Embryonic facial prominence (tissue), 1 donor: ENCODE data around the gene WDR77.

Experiments
- DNase-seq: peaks from one replicate; pipeline ENCODE4 v3.0.0-alpha.2; 2016; ENCODE audit errors: extremely low spot score

The WDR77 gene

GRCh38 chr1:111439461-111440351, 9.3 kb downstream of the WDR77 start:
- no peak for DNase-seq

GRCh38 chr1:111436726-111437125, 12.3 kb downstream of the WDR77 start:
- no peak for DNase-seq

GRCh38 chr1:111424281-111424680, 24.8 kb downstream of the WDR77 start:
- no peak for DNase-seq

- DNase-seq: no peak
These were observed 26.3 kb downstream of the WDR77 start for GRCh38 chr1:111422546-111423391.

GRCh38 chr1:111420377-111420776, 28.7 kb downstream of the WDR77 start:
- DNase-seq: no peak

- no peak for DNase-seq
These were observed 30.0 kb downstream of the WDR77 start for GRCh38 chr1:111419037-111419436.

- DNase-seq: no peak
These were observed 31.3 kb downstream of the WDR77 start for GRCh38 chr1:111417755-111418154.

- no peak for DNase-seq
These were observed 33.6 kb downstream of the WDR77 start for GRCh38 chr1:111415461-111415860.

GRCh38 chr1:111414756-111415155, 34.3 kb downstream of the WDR77 start:
- no peak for DNase-seq

GRCh38 chr1:111412839-111413238, 36.2 kb downstream of the WDR77 start:
- DNase-seq: no peak

GRCh38 chr1:111407301-111407700, 41.8 kb downstream of the WDR77 start:
- no peak for DNase-seq

GRCh38 chr1:111406321-111406768, 42.7 kb downstream of the WDR77 start:
- no peak for DNase-seq

- no peak for DNase-seq
These were observed 44.5 kb downstream of the WDR77 start for GRCh38 chr1:111404588-111404987.

- DNase-seq: no peak
These were observed 47.0 kb downstream of the WDR77 start for GRCh38 chr1:111402083-111402482.

GRCh38 chr1:111399792-111400610, 49.1 kb downstream of the WDR77 start:
- DNase-seq: no peak

GRCh38 chr1:111392460-111392945, 56.6 kb downstream of the WDR77 start:
- no peak for DNase-seq

- DNase-seq: no peak
These were observed 57.0 kb downstream of the WDR77 start for GRCh38 chr1:111392042-111392441.
